Uterus (tissue), 2 donors: ENCODE measurements around the gene TRA2B.

Source experiments
- CTCF ChIP-seq, 4 experiments: fragments of 200-600 bp in 2 of 4; fragments of 450-650 bp in 2 of 4; sonication (generic) in 2 of 4; IDR thresholded peaks; one replicate each; pipeline ENCODE4 v1.5.1; 2016 to 2019; ENCODE audit warnings: antibody characterized with exemption in 4 of 4, mild to moderate bottlenecking in 2 of 4, moderate library complexity in 1 of 4
- POLR2A ChIP-seq, 2 donors: fragments of 450-650 bp; IDR thresholded peaks; one replicate each; pipeline ENCODE4 v1.6.1; 2016; ENCODE audit warnings: antibody characterized with exemption in 2 of 2, mild to moderate bottlenecking in 1 of 2, moderate library complexity in 1 of 2

- TF ChIP-seq CTCF (IDR thresholded peaks at IDR 0.05), result no peak
- TF ChIP-seq POLR2A (IDR thresholded peaks at IDR 0.05), result no peak
Observed at GRCh38 chr3:185866995-185867394, 70.8 kb downstream of the TRA2B start.
